CMK (cell line): ENCODE results near the gene THAP7.
"Not testable (repeated sequence)": the region's sequence is repeated elsewhere in the genome, so short reads cannot be mapped to it uniquely, and the experiment has no call there.

Experiments
- DNase-seq: peaks from one replicate; pipeline ENCODE4 v3.0.0-alpha.2; 2010; ENCODE audit warnings: low read depth

The THAP7 gene

GRCh38 chr22:20978419-20978818 is 23.5 kb downstream of the THAP7 start:
- no peak for DNase-seq

- DNase-seq = no peak
Observed at GRCh38 chr22:20977516-20978170, 24.3 kb downstream of the THAP7 start.

DNA sequence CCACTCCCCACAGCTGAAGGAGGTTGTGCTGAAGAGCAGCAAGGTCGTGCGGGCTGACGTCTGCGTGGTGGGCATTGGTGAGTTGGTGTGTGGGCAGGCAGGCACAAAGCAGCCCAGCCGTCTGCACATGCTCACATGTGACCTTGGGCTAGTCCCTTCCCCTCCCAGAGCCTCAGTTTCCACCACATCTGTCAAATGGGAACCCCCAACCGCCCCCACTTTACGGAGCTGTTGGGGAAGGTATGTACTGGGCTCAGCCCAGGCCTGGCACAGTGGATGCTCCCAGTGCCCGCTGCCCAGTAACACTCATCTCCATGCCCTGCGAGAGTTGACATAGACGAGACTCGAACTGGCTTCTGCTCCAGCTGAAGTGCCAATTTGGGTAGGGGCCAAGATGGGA is 24.9 kb downstream of the THAP7 start:
- no peak for DNase-seq

DNA sequence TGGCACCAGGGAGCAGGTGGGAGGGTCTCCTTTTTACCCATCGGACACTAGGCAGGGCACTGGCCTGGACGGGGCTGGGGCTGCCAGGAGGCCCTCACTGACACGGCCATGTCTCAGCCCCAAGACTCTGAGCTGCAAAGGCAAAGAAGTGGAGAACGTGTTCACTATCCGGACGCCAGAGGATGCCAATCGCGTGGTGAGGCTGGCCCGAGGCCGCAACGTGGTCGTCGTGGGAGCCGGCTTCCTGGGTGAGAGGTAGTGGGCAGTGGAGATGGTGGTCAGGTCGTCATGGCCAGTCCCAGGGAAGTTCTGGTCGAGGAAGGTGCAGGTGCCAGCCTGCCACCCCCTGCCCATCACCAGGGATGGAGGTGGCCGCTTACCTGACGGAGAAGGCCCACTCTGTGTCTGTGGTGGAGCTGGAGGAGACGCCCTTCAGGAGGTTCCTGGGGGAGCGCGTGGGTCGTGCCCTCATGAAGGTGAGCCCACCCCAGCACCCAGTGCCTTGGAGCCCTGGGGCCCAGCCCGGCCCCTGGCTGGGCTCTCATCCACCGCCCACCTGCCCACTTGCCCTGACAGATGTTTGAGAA is 25.5 kb downstream of the THAP7 start:
- no peak for DNase-seq

- DNase-seq = no peak
Observed at GRCh38 chr22:20975541-20976290, 26.2 kb downstream of the THAP7 start.

DNA sequence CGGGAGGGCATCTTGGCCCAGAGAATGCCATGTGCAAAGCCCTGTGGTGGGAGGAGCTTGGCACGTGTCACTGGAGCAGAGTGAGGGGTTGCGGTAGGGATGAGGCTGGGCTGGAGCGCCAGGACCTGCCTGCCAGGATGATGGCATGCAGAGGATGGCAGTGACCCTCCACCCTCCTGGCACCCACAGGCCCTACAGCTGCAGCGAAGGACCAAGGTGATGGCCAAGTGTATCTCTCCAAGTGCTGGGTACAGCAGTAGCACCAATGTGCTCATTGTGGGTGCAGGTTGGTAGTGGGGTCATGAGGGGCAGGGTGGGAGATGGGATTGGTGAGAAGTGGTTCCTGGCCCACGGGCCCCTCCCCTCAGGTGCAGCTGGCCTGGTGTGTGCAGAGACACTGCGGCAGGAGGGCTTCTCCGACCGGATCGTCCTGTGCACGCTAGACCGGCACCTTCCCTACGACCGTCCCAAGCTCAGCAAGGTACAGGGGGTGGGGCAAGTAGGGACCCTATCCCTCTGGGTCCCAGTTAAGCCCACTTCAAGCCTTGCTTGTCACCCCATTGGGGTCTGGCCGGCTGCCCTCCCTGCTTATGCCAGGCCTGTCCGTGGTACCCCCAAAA is 27.5 kb downstream of the THAP7 start:
- DNase-seq = no peak

GRCh38 chr22:20973634-20974286 is 28.2 kb downstream of the THAP7 start:
- DNase-seq = no peak

DNA sequence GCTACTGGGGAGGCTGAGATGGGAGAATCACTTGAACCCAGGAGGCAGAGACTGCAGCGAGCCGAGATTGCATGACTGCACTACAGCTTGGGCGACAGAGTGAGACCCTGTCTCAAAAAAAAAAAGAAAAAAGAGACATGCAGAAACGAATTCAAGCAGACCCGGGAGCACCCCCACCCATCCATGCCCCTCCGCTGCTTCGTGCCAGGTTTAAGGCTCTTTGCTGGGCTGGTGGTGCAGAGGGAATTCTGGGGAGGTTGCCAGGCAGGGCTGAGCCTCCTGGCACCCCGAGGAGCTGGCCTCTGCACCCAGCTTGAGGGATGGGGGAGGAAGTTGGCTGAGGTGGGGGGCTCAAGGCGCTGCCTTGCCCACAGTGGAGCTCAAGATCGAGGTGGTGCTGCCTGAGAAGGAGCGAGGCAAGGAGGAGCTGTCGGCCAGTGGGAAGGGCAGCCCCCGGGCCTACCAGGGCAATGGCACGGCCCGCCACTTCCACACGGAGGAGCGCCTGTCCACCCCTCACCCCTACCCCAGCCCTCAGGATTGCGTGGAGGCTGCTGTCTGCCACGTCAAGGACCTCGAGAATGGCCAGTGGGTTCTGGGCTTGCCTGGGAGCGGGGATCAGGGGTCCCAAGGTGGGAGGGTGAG is 28.9 kb downstream of the THAP7 start:
- DNase-seq = no peak

- not testable (repeated sequence) for DNase-seq
Observed at GRCh38 chr22:20972014-20972694, 29.8 kb downstream of the THAP7 start.

- no peak for DNase-seq
Observed at GRCh38 chr22:20970939-20971657, 30.8 kb downstream of the THAP7 start.

GRCh38 chr22:20968281-20968977 is 33.5 kb downstream of the THAP7 start:
- no peak for DNase-seq

DNA sequence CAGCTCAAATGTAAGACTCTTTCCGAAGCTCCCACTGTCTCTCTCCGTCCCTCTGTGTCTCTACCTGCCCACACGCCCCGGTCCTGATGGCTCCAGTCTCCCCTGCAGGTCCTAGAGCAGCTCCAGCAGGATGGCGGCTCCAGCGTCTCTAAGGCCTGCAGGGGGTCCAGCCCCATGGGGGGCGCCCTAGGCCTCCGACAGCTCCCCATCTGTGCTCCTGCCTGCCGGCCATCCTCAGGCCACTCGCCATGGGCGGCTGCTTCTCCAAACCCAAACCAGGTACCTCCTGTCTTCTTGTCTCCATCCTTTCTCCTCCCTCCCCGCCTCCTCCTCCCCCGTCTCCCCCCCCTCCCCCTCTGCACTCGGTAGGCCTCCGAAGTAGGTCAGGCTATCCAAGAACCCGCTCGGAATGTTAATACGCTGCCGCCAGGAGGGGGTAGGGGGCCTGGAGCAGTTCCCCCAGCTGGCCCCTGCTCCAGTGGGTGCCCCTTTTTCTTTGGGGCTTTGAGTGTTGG is 34.2 kb downstream of the THAP7 start:
- DNase-seq = no peak

DNA sequence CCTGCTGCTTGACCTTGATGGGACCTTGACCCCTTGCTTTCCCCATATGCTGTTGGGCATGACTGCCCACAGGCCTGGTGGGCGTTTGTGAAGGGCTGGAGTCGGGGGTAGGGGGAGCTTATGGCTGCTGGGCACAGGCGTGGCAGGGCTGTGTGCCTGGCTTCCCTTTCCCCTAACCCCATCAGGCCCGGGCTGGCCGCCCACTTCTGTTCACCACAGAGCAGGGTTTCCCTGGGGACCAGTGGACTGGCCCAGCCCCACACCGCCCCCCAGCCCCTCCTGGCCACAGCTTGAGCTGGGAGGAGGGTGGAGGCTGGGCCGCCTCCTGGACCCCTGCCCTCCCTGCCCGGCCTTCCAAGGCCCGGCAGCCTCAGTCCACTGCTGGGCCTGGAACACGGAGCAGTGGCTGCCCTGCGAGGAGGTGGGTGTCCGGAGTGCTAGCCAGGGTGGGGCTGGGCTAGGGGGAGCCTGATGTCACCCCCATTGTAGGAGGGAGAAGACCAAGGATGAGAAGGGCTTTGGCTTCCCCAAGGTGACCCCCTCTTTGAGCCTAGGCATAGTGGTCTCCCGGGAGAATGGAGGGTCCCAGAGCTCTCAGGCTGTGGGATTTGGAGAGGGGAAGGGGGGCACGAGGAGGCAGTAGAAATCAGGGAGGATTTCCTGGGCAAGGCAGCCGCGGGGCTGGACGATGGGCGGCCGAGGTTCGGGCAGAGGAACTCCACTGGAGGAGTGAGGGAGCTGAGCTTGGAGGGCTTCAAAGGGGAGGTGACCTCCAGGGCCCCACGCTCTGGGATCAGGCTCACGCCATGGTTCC is 34.8 kb downstream of the THAP7 start, which contains the start of gene AIFM3:
TSS of gene AIFM3 (plus strand) at position 373 of the 814 bp plus-strand sequence. CDS start 690 bp downstream, outside the sequence.
- DNase-seq = no peak

DNA sequence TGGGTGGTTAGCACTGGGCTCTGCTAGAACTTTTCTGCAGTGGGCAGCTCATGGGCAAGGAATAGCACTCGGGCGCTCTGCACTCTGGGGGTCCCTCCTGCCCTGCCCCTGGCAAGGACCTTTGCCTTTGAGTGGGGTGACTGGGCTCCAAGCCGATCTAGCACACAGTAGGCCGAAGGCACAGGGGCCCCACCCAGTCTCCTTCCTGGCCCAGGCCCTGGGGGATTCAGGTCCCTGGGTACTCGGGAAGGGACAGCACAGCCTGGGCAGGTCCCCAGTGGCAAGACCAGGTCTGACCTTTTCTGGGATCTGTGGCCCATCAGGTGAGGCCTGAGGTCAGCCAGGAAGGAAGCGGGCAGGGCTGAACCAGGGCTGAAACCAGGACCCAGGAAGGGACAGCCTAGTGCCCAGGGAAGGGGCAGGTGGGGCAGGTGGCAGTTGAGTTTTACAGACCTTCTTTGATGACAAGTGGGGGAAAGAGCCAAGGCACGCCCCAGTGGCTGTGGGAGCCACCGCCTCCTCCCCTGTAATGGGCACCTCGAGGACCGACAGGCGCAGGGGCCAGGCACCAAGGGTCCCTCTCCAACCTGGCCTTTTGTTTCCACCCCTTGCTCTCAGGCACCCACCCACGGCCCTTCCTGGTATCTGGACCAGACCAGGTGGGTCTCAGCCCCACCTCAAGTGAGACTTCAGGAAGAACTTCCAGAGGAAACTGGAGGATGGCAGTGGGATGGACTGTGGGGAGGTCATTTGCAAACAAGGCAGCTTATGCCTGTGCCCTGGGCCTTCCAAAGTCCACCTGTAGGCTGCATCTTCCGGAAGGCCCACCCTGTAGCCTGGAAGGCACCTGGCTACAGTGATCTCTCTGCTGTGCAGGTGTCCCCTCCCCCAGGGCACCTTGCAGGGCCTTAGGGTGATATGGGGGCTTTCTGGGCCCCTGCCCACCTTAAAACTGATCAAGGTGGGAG is 35.7 kb downstream of the THAP7 start:
- DNase-seq = no peak

- no peak for DNase-seq
Observed at GRCh38 chr22:20965104-20965887, 36.6 kb downstream of the THAP7 start.

DNA sequence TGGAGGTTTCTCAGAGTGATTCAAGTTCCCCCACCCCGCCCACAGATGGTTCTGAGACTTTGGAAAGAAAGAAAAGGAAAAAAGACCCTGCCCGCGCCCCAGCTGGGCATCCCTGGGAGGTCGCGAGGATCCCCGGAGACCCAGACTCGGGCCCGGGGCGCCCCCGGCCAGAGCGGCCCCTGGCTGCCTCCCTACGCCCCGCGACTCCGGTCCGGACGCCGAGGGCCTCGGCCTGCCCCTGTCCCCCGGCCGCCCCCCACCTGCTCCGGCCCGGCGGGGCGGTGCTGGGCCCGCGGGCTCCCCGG is 37.2 kb downstream of the THAP7 start:
- DNase-seq = no peak
